Stimulated activated CD8-positive, alpha-beta memory T cell treated with anti-CD3 and anti-CD28 coated beads, Interleukin-4, amount 100 ng/mL, for 24 hours (primary cell): Measurements from ENCODE around the gene CACNA1I.
"Not testable (repeated sequence)": the region's sequence is repeated elsewhere in the genome, so short reads cannot be mapped to it uniquely, and the experiment has no call there.

Experiments used
- DNase-seq: peaks from one replicate; pipeline ENCODE4 v3.0.0-alpha.2; 2020; ENCODE audit warnings: low read depth

CACNA1I gene

GRCh38 chr22:39719559-39720450 lies 149.3 kb downstream of the CACNA1I start:
- DNase-seq = no peak

DNA sequence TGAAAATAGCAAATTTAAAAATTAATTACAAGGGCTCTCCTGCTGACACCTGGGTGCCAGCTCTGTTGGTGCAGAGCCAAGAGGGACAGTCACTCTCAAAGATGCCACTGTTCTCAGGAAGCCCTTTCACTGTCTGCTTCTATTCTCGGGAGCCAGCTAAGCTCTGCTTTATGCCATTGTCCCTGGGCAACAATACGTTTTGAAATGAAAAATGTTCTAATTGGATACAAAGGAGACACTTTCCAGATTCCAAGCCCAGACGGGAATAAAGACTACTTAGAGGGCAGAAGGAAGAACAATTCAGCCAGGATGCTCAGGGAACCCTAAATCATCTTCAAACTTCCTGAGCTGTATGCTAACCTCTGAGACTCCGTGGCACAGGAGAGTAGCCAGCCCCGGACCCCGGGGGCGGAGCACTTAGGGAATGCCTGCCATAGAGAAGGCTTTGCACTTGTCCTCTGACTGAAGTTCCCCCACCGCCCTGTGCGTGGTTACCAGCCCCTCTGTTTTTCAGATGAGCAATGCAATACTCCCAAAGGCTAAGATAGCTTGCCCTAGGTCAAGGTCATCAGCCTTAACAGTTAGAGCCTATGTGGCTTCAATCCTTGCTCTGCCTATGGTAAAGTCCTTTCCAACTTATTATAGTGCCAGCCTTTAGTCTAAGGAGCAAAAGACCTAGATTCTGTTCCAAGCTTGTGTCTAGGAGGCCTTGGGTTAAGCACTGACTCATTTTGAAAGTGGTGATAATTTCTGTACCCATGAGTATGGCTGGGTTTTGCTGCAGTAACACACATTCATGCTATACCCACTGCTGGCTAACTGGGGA lies 150.9 kb downstream of the CACNA1I start:
- no peak for DNase-seq

- DNase-seq = no peak
Measured at GRCh38 chr22:39722032-39722325, 151.4 kb downstream of the CACNA1I start.

DNA sequence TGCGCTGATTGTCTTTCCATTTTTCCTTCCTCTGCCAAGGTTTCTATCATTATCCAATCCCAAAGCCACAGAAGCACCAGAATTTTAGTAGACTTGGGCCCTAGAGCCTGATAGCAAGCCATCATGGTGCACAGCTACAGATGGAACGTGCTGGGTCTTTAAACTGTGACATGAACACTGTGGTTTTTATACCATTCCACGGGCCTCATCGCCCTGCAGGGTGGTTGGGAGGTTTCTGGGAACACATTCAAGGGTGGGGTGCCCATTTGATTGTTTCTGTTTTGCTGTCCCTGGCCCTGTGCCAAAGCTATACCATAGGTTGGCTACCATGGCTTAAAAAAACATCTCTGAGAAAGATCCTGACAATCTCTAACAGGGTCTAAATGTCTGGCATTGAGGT lies 151.9 kb downstream of the CACNA1I start:
- DNase-seq = no peak

DNA sequence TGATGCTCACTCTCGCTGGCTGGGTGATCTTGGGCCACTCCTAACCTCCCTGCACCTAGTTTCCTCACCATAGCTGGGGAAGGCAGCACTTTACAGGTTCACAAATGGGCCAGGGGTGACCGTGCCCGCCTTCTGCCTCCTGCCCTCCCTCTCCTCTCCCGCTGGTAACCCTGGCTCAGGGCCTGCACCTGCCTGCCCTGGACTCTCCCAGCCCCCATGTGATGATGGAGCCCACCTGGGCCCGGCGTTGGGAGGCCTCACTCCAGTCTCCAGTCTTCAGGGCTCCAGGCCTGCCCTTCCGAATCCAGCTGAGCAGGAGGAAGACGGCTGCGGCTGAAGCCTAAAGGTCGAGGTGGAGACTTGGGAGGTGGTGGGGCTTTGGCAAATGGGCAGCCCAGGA lies 152.9 kb downstream of the CACNA1I start:
- DNase-seq = no peak

- DNase-seq = no peak
Measured at GRCh38 chr22:39723899-39724351, 153.4 kb downstream of the CACNA1I start.

DNA sequence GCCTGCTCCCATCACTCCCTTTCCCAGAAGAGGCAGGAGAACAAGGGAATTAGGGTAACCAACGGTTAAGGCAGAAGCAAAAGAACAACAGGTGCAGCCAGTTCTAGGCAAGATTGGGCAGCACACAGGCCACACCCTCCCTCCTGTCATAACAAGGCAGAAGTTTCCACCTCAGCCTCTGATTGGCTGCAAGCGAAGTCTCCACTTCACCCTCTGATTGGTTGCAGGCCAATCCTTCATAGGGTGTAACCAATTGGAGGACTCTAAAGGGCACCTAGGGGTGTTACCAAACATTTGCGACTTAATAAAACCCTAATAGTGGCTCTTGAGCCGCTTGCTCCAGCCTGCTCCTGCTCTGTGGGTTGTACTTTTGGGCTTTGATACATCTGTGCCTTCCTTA lies 153.8 kb downstream of the CACNA1I start:
- no peak for DNase-seq

DNA sequence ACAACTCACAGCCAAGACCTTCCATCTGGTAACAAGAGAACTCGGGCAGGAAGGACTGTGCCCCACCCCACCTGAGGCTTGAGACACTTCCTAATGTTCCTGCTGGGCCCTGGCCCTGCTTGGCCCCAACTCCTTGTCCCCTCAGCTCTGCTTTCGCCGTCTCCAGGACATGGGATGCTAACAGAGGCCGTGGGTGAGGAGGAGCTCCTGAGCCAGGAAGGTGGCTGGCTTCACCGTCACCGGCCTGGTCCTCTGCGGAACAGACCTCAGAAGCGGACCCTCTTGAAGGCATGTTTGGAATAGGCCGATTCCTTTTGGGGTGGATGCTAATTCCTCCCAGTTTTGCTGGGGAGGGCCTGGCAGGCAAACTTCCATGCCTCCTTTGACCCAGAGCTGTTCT lies 154.3 kb downstream of the CACNA1I start:
- no peak for DNase-seq

DNA sequence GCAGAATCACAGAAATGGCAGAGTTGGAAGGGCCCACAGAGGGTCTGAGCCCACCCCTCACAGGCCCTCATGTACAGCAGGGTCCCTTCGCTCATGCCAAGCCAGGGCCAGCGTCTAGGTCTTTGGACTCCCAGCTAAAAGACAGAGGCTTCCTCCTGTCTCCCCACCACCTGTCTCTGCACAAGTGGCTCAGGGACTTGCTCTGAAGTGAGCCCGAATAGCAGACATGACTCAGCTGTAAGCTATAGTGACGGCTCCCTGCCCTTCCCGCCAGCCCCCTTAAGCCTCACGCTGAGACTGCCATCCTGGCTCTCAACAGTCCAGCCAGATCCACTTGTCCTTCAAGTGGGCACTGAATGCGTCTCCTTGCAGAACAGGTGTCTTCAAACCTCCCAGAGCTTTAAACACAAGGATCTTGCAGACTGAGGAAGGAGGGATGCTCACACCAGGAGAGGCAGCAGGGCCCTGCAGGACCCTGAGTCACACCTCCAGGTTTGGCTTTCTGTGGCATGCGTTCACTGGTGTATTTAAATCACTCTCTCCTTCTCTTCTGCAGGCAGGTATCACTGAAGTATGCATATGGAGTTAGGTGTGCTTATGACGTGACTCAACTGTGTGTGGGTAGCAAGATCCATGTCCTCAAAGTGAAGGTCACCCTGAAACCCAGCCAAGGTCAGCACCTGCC lies 154.9 kb downstream of the CACNA1I start:
- DNase-seq = no peak

DNA sequence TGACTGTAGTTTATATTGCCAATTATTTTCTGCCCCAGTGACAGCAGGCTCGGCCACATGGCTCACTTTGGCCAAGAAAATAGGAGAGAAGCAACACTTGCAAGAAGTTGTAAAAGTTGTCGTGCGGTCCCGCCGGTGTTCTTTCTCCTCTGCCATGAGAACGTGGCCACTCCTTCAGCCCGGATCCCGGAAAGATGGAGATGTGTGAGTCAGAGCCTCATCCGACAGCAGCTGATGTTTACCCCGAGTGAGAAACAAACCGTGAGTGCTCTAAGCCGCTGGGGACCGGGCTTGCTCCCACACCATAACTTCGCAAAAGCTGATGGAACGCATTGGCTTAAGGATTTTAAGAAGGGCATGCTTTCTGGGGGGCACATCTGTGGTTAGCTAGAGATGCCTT lies 157.0 kb downstream of the CACNA1I start:
- DNase-seq = no peak

DNA sequence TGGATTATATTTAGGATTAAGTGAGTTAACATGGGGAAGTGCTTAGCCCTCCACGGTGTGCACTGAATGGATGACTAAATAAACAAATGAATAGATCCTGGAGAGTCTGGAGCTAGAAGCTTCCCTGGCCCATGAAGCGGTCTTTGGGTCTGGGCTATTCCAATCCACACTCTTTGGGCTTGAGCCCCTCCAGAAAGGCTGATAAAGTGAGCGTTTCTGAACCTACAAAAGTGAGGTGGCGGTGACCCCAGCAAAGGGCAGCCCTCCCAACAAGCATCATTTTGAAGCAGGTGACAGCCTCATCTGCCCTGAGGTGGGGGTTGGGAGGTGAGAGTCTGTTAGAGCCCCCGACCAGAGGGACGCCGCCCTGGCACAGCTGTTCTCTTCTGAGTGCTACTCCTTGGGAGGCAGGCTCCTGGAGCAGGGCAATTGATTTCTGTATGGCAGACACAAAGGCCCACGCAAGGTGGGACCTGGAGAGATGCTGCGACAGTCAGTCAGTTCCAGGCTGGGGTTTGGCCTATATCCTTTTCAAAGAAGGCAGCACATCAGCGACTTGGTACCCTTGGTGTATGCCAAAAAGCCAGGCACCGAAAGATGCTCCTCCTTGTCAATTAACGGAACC lies 157.8 kb downstream of the CACNA1I start:
- no peak for DNase-seq

DNA sequence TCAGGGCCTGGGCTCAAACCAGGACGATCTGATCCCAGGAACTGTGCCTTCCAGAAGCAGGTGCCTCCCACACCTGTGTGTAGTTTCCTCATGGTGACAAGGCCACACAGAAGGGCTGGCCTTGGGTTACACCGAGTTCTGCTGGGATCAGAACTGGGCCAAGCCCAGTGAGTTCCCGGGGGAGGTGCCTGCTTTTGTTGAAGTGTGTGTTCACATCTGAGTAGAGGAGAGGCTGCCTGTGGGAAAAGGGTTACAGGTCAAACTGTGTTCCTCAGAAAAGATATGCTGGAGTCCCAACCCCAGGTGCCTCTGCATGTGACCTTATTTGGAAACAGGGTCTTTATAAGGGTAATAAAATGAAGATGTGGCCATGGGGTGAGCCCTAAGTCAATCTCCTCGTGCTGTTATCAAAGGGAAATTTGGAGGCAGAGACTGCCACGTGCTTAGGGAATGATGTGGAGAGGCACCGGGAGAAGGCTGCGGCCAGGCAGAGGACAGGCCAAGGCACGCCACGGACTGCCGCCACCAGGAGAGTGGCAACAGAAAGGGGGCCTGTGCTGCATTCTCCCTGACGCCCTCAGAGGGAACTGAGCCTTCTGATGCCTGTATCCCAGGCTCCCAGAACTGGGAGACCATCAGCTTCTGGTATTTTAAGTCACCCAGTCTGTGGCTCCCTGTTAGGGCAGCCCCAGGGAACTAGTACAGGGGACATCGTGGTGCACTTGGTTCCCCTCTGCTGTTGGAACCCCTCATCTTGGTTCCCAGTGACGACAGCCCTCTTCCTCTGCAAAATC lies 158.8 kb downstream of the CACNA1I start:
- no peak for DNase-seq

DNA sequence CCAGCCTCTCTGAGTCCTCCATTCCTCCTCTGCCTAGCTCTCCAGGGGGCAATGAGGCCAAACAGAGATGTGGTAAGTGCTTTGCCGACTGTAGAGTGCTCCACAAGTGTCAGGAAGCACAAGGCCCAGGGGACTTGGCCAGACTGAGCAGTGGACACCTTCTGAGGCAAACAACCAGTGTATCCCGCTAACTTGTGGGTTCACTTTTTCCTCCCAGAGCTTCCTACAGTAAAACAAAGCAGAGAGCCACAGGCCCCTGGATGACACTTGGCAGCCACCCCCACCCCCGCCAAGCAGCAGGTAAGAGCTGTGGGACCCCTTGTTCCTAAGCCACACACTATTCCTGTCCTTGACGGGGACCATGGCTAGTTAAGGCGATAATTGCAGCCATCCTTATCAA lies 160.9 kb downstream of the CACNA1I start:
- no peak for DNase-seq

DNA sequence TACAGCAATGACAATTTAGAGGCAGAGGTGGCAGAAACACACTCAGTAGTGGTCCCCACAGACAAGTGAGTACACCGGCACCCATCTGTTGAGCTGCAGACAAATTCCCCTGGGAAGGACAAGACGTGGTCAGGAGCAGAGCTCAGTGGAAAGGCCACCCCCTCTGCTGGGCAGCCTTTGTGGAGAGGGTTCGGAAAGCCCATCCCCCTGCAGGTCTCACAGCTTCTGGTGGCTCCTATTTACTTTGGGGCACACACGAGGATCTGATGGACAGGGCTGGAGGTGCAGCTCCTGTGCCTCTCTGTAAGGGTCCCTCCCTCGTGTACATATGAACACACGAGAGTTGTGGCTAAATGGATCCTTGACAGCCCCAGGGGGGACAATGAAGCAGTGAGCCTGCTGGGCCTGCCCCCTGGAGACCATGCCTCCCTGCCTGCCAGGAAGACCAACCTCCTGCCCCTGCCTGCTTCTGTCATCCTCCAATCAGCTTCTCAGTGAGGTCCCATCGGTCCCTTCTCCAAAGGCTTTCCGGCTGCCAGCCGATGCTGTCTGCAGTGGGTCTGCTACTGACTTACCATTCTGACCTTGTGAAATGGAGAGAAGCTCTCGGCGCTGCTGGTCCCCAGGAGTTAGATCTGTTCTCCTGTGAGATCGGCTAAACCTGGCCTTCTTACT lies 161.5 kb downstream of the CACNA1I start:
- DNase-seq = no peak

DNA sequence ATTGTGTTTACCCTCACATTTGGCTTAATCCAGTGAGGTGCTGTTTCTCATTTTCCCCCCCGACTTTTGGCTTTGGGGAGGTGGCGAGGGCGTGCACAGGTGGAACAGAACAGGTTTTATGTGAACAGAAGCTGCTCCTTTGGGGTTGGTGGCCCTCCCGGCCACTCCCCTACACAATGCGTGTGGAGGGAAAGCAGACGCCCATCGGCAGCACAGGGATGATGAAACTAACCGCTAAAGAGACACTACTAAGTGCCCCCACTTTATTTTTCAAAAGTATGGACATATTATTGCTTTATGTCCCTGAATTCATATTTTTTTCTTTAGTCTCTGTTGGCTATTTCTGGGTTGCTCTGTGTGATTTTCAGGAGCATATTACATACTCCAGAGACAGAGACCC lies 162.1 kb downstream of the CACNA1I start:
- DNase-seq = no peak

DNA sequence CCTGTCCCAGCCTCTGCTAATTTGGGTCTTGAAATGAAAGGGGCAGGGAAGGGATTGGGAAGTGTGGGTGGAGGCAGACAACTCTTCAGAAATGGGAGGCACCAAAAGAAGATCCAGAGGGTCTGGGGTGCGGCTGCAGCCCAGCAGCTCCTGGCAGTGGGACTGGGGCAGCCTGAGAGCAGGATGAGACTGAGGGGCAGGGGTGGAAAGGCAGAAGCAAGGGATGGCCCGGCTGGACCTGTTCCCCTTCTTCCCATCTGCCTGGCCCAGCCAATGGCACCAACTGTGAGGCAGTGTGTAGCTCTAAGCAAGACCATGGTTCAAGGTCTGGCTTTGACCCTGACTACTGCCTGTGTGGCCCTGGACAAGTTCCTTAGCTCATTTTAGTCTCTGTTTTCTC lies 162.6 kb downstream of the CACNA1I start:
- no peak for DNase-seq

DNA sequence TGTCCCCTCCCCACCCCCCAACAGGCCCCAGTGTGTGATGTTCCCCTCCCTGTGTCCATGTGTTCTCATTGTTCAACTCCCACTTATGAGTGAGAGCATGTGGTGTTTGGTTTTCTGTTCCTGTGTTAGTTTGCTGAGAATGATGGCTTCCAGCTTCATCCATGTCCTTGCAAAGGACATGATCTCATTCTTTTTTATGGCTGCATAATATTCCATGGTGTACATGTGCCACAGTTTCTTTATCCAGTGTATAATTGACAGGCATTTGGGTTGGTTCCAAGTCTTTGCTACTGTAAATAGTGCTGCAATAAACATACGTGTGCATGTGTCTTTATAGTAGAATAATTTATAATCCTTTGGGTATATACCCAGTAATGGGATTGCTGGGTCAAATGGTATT lies 163.5 kb downstream of the CACNA1I start:
- DNase-seq = not testable (repeated sequence)

DNA sequence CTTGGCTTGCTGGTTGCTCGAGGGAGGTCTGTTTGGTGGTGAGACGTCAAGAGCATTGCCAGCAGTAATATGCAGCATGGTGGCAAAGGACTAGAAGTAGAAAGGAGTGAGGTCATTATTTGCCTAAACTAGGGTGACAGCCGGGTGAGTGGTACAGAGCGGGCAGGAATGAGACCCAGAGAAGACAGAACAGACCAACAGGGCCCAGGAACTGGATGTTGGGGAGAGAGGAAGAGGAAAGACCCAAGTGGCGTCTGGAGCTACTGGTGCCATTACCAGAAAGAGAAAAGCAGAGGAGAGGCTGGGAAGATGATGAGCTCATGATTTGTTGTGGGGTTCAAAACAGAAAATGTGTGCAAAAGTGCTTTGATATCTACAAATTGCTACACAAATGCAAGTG lies 164.3 kb downstream of the CACNA1I start:
- no peak for DNase-seq

- DNase-seq = no peak
Measured at GRCh38 chr22:39735776-39736175, 165.2 kb downstream of the CACNA1I start.

DNA sequence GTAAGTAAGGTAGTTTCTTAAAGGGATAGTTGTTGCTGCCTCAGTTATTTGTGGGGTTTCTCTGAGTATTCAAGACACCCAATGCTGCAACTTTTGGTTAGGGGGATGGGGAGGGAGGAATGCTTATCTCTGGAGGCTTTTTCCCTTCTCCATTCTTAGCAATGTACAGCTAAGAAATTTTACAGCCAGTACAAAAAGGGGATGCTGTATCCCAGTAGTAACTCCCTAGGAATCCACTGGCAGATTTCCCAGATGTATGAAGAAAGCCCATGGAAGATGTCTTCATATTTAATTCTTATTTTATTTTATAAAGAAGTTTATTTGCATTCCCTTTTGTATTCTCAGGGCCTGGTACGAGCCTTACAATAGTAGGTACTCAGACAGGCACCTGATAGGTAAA lies 168.2 kb downstream of the CACNA1I start:
- DNase-seq = no peak
